IMR-90 (cell line): ENCODE results near the gene PC. TPM values are rescaled to one million over a fixed set of nuclear protein-coding genes. Genes with fewer than 3 reads are reported as not detected.

ENCODE experiments used
- ATAC-seq: fragments of 200-7000 bp; cut with Tn5 transposase; 2 replicates; pipeline ENCODE4 v1.9.1; 2020; ENCODE audit warnings: low read depth, mild to moderate bottlenecking, moderate library complexity
- BruUV-seq: library from RNA; stranded (reverse); fragments of 400-500 nt; replicated peaks from 2 replicates; lab custom pipeline; 2021; lab: Mats Ljungman, UMichigan
- CTCF ChIA-PET: fragments of 300-600 bp; formaldehyde crosslinking; extraction: SDS; loops from one replicate; lab custom pipeline; 2021; ENCODE audit warnings: antibody characterized with exemption; lab: Yijun Ruan, JAX
- POLR2A ChIA-PET: fragments of 300-600 bp; sonication (Branson Sonifier 250); formaldehyde crosslinking; loops from one replicate; lab custom pipeline; 2022; ENCODE audit warnings: antibody characterized with exemption; ENCODE audit not compliant: unreplicated experiment; lab: Charles Lee
- DNase-seq: peaks from one replicate; pipeline ENCODE4 v3.0.0; 2013
- H2AFZ ChIP-seq: replicated peaks from 2 replicates; pipeline ENCODE3; 2013; ENCODE audit warnings: low read length, mild to moderate bottlenecking; ENCODE audit not compliant: poor library complexity
- H2AK5ac ChIP-seq: 2 replicates; pipeline ENCODE4 v1.6.1; 2013; ENCODE audit warnings: low read depth, low read length, inconsistent platforms
- H2AK9ac ChIP-seq: replicated peaks from 2 replicates; pipeline ENCODE3; 2013; ENCODE audit warnings: mild to moderate bottlenecking, low read depth, low read length, moderate library complexity; ENCODE audit not compliant: poor library complexity
- H2BK120ac ChIP-seq: 2 replicates; pipeline ENCODE4 v1.6.1; 2013; ENCODE audit warnings: low read depth, low read length, inconsistent platforms
- H2BK15ac ChIP-seq: 3 replicates; pipeline ENCODE4 v1.6.1; 2013; ENCODE audit warnings: low read depth, low read length, inconsistent platforms
- H2BK20ac ChIP-seq: 2 replicates; pipeline ENCODE4 v1.6.1; 2013; ENCODE audit warnings: low read depth, mild to moderate bottlenecking, inconsistent platforms, low read length, moderate library complexity
- H2BK5ac ChIP-seq: 2 replicates; pipeline ENCODE4 v1.6.1; 2013; ENCODE audit warnings: mild to moderate bottlenecking, low read depth, low read length, inconsistent platforms; ENCODE audit not compliant: poor library complexity, severe bottlenecking
- H3K14ac ChIP-seq: replicated peaks from 2 replicates; pipeline ENCODE4 v1.6.1; 2013; ENCODE audit warnings: low read depth, low read length, inconsistent platforms
- H3K18ac ChIP-seq: 2 replicates; pipeline ENCODE4 v1.6.1; 2013; ENCODE audit warnings: low read depth, low read length, control low read depth
- H3K23ac ChIP-seq: 2 replicates; pipeline ENCODE4 v1.6.1; 2013; ENCODE audit warnings: low read depth, low read length, inconsistent platforms
- H3K27ac ChIP-seq: 2 replicates; pipeline ENCODE4 v1.5.1; 2013; ENCODE audit warnings: mild to moderate bottlenecking, control low read depth, low read length; ENCODE audit not compliant: insufficient read depth
- H3K27me3 ChIP-seq: 2 replicates; pipeline ENCODE4 v1.6.1; 2013; ENCODE audit warnings: low read length; ENCODE audit not compliant: control insufficient read depth, insufficient read depth
- H3K36me3 ChIP-seq: 2 replicates; pipeline ENCODE4 v1.6.1; 2013; ENCODE audit warnings: low read length, mixed read lengths; ENCODE audit not compliant: control insufficient read depth, insufficient read depth
- H3K4ac ChIP-seq: 2 replicates; pipeline ENCODE4 v1.6.1; 2013; ENCODE audit warnings: low read depth, low read length, inconsistent platforms
- H3K4me1 ChIP-seq: 2 replicates; pipeline ENCODE4 v1.6.1; 2013; ENCODE audit warnings: low read length, mixed read lengths; ENCODE audit not compliant: control insufficient read depth, insufficient read depth
- H3K4me2 ChIP-seq: 2 replicates; pipeline ENCODE4 v1.6.1; 2013; ENCODE audit warnings: low read depth, mild to moderate bottlenecking, control low read depth, low read length, moderate library complexity
- H3K4me3 ChIP-seq: 2 replicates; pipeline ENCODE4 v1.5.1; 2013; ENCODE audit warnings: low read depth, mild to moderate bottlenecking, control low read depth, low read length, moderate library complexity; ENCODE audit not compliant: insufficient read depth
- H3K56ac ChIP-seq: 2 replicates; pipeline ENCODE4 v1.6.1; 2013; ENCODE audit warnings: low read length, inconsistent platforms; ENCODE audit not compliant: insufficient read depth; ENCODE audit errors: extremely low read depth
- H3K79me1 ChIP-seq, 2 experiments: 2 replicates each; pipeline ENCODE4 v1.6.1; 2013; ENCODE audit warnings: low read length in 2 of 2, inconsistent platforms in 1 of 2, low read depth in 1 of 2
- H3K9ac ChIP-seq: 2 replicates; pipeline ENCODE4 v1.6.1; 2013; ENCODE audit warnings: low read depth, low read length, control low read depth
- H3K9me1 ChIP-seq: 2 replicates; pipeline ENCODE4 v1.6.1; 2013; ENCODE audit warnings: low read length, inconsistent platforms; ENCODE audit not compliant: insufficient read depth
- H3K9me3 ChIP-seq: 2 replicates; pipeline ENCODE4 v1.6.1; 2013; ENCODE audit warnings: low read length; ENCODE audit not compliant: control insufficient read depth, insufficient read depth
- H4K20me1 ChIP-seq: 2 replicates; pipeline ENCODE4 v1.6.1; 2013; ENCODE audit warnings: low read length, inconsistent platforms; ENCODE audit not compliant: insufficient read depth
- H4K5ac ChIP-seq: 2 replicates; pipeline ENCODE4 v1.6.1; 2013; ENCODE audit warnings: mild to moderate bottlenecking, low read depth, low read length, control low read depth
- H4K8ac ChIP-seq, 2 experiments: 2 replicates each; pipeline ENCODE4 v1.6.1; 2013; ENCODE audit warnings: low read depth in 2 of 2, low read length in 2 of 2, control low read depth in 1 of 2, inconsistent platforms in 1 of 2
- H4K91ac ChIP-seq: 2 replicates; pipeline ENCODE4 v1.6.1; 2013; ENCODE audit warnings: low read depth, low read length, inconsistent platforms; ENCODE audit not compliant: insufficient read depth
- FOS ChIP-seq: fragments of 150-350 bp; IDR thresholded peaks from 2 replicates; pipeline ENCODE4 v1.6.1; 2016; ENCODE audit warnings: low read depth, low read length
- NFE2L2 ChIP-seq: fragments of 150-350 bp; IDR thresholded peaks from 2 replicates; pipeline ENCODE4 v1.6.1; 2016; ENCODE audit warnings: low read depth, mild to moderate bottlenecking, low read length
- RAD21 ChIP-seq: IDR thresholded peaks from 2 replicates; pipeline ENCODE4 v1.6.1; 2012; ENCODE audit warnings: low read length, improper control_type of control experiment
- SMC3 ChIP-seq: fragments of 150-350 bp; IDR thresholded peaks from 2 replicates; pipeline ENCODE4 v1.6.1; 2016; ENCODE audit warnings: low read depth, mild to moderate bottlenecking, antibody characterized with exemption, low read length, moderate library complexity
- WGBS, 2 experiments: methylation state at CpG; one replicate each; pipeline versions ENCODE4 v1.1.5 to v1.1.7; 2013; ENCODE audit warnings: missing lambda C conversion rate in 2 of 2; ENCODE audit not compliant: insufficient read length in 1 of 2; ENCODE audit errors: extremely low coverage in 2 of 2; 5-methylcytosine and 5-hydroxymethylcytosine counted together
- dilution Hi-C: fragments of 300-500 bp; cut with HindIII; formaldehyde crosslinking; loops from one replicate; pipeline ENCODE4 v1.14.3; 2018; ENCODE audit warnings: low sequenced_read_pairs; ENCODE audit not compliant: unreplicated experiment
- in situ Hi-C: fragments of 300-500 bp; cut with MboI; formaldehyde crosslinking; loops from 3 replicates; pipeline ENCODE4 v1.14.3; 2019; ENCODE audit warnings: low sequenced_read_pairs, inconsistent platforms, mixed read lengths
- intact Hi-C: fragments of 100-400 bp; cut with micrococcal nuclease; formaldehyde crosslinking; loops from 2 replicates; pipeline ENCODE4 v1.10.0; 2022
- polyA plus RNA-seq, 3 experiments: library from polyadenylated mRNA; depleted of rRNA; stranded (reverse); fragments of >200 nt; gene quantifications; 2 replicates each; pipeline ENCODE4 v1.2.3, GENCODE V29; 2012; ENCODE audit warnings: low replicate concordance in 1 of 3
- total RNA-seq: library from RNA; depleted of rRNA; stranded (reverse); fragments of >200 nt; gene quantifications from 2 replicates; pipeline ENCODE4 v1.2.3, GENCODE V29; 2012

The PC gene
- total and polyA plus RNA-seq, 2 of the 4 experiments (the other 2 are of a cell fraction): 13.6 to 15.7 TPM

DNA sequence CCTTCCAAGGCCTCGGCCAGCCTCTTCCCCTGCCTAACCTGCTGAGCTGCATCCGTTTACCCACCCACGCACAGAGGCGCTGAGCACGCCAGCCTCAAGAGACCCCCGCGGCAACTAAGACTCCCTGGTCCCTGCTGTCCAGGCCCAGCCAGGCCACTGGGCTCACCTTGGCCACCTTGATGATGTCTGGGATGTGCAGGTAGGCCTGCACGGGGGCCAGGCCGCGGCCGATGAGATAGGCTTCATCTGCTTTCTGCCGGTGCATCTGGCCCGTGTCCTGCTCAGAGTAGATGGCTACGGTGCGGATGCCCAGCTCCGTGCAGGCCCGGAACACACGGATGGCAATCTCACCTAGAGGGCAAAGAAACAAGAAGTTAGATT is 86.7 kb downstream of the PC start:
- dilution Hi-C loops: no loop called here
- H3K27me3 ChIP-seq: no peaks in the 10 kb centered on the region
- ATAC-seq: no peak

More for the DNA sequence above, 86.7 kb downstream of the PC start:
- Histone ChIP-seq H2AK9ac (no peak overlapping the region), H2BK15ac (no peak overlapping the region), H3K4ac (no peak overlapping the region), H3K36me3 (peaks cover 36% of the 10 kb centered on the region; the same call in 1 of the 2 replicates), H3K9me3 (no peaks in the 10 kb centered on the region), H3K9ac (no peak overlapping the region), H3K4me1 (peaks cover 2% of the 10 kb centered on the region; the same call in 1 of the 2 replicates), H3K4me2 (no peak overlapping the region), H3K56ac (no peak overlapping the region), H2BK5ac (no peak overlapping the region), H4K8ac (no peak overlapping the region), H3K23ac (no peak overlapping the region), H2AK5ac (no peak overlapping the region), H3K14ac (no peak overlapping the region), H2AFZ (peak overlapping the region; percentile 27), H4K91ac (no peak overlapping the region), H3K79me1 (no peaks in the 10 kb centered on the region), H3K9me1 (no peaks in the 10 kb centered on the region; the same call in 1 of the 2 replicates), H4K20me1 (no peaks in the 10 kb centered on the region), H3K27ac (no peak overlapping the region), H2BK120ac (no peak overlapping the region), H4K5ac (no peak overlapping the region), H3K4me3 (no peak overlapping the region), H2BK20ac (no peak overlapping the region), H3K18ac (no peak overlapping the region)
- CTCF ChIA-PET: no interaction called here
- intact Hi-C loops: no loop called here
- no TSS peak for BruUV-seq
- TF ChIP-seq NFE2L2 (no peak), RAD21 (no peak), FOS (no peak), SMC3 (no peak)
- in situ Hi-C loops: no loop called here
- POLR2A ChIA-PET: no interaction called here
- WGBS, 2 experiments: 97% methylated on average over 14 of the region's 18 CpGs; no CpG with 5 or more reads in 1 of the 2 experiments
- DNase-seq: no peak
